Mesenchymal stem cell (in vitro differentiated cells and primary cell): Measurements from ENCODE around the gene WNT5A.

Experiments used
- DNase-seq: peaks from one replicate; pipeline ENCODE4 v3.0.0-alpha.2; 2013
- H2AFZ ChIP-seq: one replicate; pipeline ENCODE4 v1.6.1; 2013; ENCODE audit warnings: low read depth, mild to moderate bottlenecking, control low read depth, inconsistent platforms, low read length, moderate library complexity
- H2AK5ac ChIP-seq: 2 replicates; pipeline ENCODE4 v1.6.1; 2013; ENCODE audit warnings: low read length, moderate library complexity, mild to moderate bottlenecking, inconsistent platforms; ENCODE audit not compliant: severe bottlenecking
- H2BK120ac ChIP-seq: one replicate; pipeline ENCODE4 v1.6.1; 2013; ENCODE audit warnings: low read depth, mild to moderate bottlenecking, inconsistent platforms, low read length, moderate library complexity
- H2BK12ac ChIP-seq, 2 experiments: one replicate each; pipeline ENCODE4 v1.6.1; 2013; ENCODE audit warnings: inconsistent platforms in 2 of 2, low read length in 2 of 2, mild to moderate bottlenecking in 2 of 2, moderate library complexity in 2 of 2, control low read depth in 1 of 2
- H2BK15ac ChIP-seq: one replicate; pipeline ENCODE4 v1.6.1; 2013; ENCODE audit warnings: mild to moderate bottlenecking, low read depth, inconsistent platforms; ENCODE audit not compliant: poor library complexity, severe bottlenecking
- H2BK5ac ChIP-seq: 2 replicates; pipeline ENCODE4 v1.6.1; 2013; ENCODE audit warnings: low read depth, mild to moderate bottlenecking, low read length, control low read depth, inconsistent platforms; ENCODE audit not compliant: poor library complexity, severe bottlenecking
- H3K14ac ChIP-seq, 2 experiments: one replicate each; pipeline ENCODE4 v1.6.1; 2013; ENCODE audit warnings: inconsistent platforms in 2 of 2, low read length in 2 of 2, control low read depth in 1 of 2, mild to moderate bottlenecking in 1 of 2, moderate library complexity in 1 of 2
- H3K18ac ChIP-seq, 2 experiments: one replicate each; pipeline ENCODE4 v1.6.1; 2013; ENCODE audit warnings: inconsistent platforms in 2 of 2, low read length in 2 of 2, control low read depth in 1 of 2, low read depth in 1 of 2, mild to moderate bottlenecking in 1 of 2
- H3K23ac ChIP-seq, 2 experiments: one replicate each; pipeline ENCODE4 v1.6.1; 2013; ENCODE audit warnings: inconsistent platforms in 2 of 2, low read length in 2 of 2, mild to moderate bottlenecking in 2 of 2, moderate library complexity in 2 of 2, control low read depth in 1 of 2
- H3K27ac ChIP-seq: 2 replicates; pipeline ENCODE4 v1.5.1; 2013; ENCODE audit warnings: mild to moderate bottlenecking, moderate library complexity, low read length, control low read depth, inconsistent platforms; ENCODE audit not compliant: poor library complexity, severe bottlenecking
- H3K27me3 ChIP-seq, 2 experiments: 2 replicates each; pipeline versions ENCODE4 v1.6.1 to v1.7.0; 2013; ENCODE audit warnings: low read length in 2 of 2, mild to moderate bottlenecking in 2 of 2, moderate library complexity in 2 of 2, control low read depth in 1 of 2, inconsistent platforms in 1 of 2; ENCODE audit not compliant: control insufficient read depth in 1 of 2, insufficient read depth in 1 of 2
- H3K36me3 ChIP-seq, 2 experiments: 2 replicates each; pipeline versions ENCODE4 v1.6.1 to v1.7.0; 2013; ENCODE audit warnings: low read length in 2 of 2, control low read depth in 1 of 2, inconsistent platforms in 1 of 2, low read depth in 1 of 2, mild to moderate bottlenecking in 1 of 2; ENCODE audit not compliant: insufficient read depth in 2 of 2, control insufficient read depth in 1 of 2
- H3K4ac ChIP-seq, 2 experiments: one replicate each; pipeline ENCODE4 v1.6.1; 2013; ENCODE audit warnings: inconsistent platforms in 2 of 2, low read length in 2 of 2, mild to moderate bottlenecking in 2 of 2, moderate library complexity in 2 of 2, control low read depth in 1 of 2, low read depth in 1 of 2
- H3K4me1 ChIP-seq: 2 replicates; pipeline ENCODE4 v1.6.1; 2013; ENCODE audit warnings: low read depth, low read length, control low read depth; ENCODE audit not compliant: control insufficient read depth, insufficient read depth
- H3K4me2 ChIP-seq: 2 replicates; pipeline ENCODE4 v1.6.1; 2013; ENCODE audit warnings: low read length, mild to moderate bottlenecking, inconsistent platforms; ENCODE audit not compliant: poor library complexity, severe bottlenecking
- H3K4me3 ChIP-seq, 2 experiments: 2 replicates each; pipeline versions ENCODE4 v1.5.1 to v1.7.0; 2013; ENCODE audit warnings: low read length in 2 of 2, mild to moderate bottlenecking in 2 of 2, control low read depth in 1 of 2, low read depth in 1 of 2; ENCODE audit not compliant: insufficient read depth in 1 of 2
- H3K79me1 ChIP-seq: replicated peaks from 2 replicates; pipeline ENCODE4 v1.6.1; 2013; ENCODE audit warnings: mild to moderate bottlenecking, control low read depth, low read length, inconsistent platforms; ENCODE audit not compliant: poor library complexity, severe bottlenecking
- H3K9ac ChIP-seq: 2 replicates; pipeline ENCODE4 v1.7.0; 2013; ENCODE audit warnings: mild to moderate bottlenecking, low read length, moderate library complexity
- H3K9me3 ChIP-seq: 2 replicates; pipeline ENCODE4 v1.7.0; 2013; ENCODE audit warnings: mild to moderate bottlenecking, low read length; ENCODE audit not compliant: control insufficient read depth
- H4K8ac ChIP-seq: one replicate; pipeline ENCODE4 v1.6.1; 2013; ENCODE audit warnings: inconsistent platforms, mild to moderate bottlenecking, low read length, moderate library complexity
- H4K91ac ChIP-seq: one replicate; pipeline ENCODE4 v1.6.1; 2013; ENCODE audit warnings: mild to moderate bottlenecking, low read length, inconsistent platforms
- WGBS: methylation state at CpG from one replicate; pipeline ENCODE4 v1.1.7; 2013; ENCODE audit warnings: mixed read lengths; 5-methylcytosine and 5-hydroxymethylcytosine counted together

The WNT5A gene

GRCh38 chr3:55416331-55416821 is 70.7 kb downstream of the WNT5A start:
- Histone ChIP-seq H4K8ac (peak overlapping the region; percentile 5), H3K9me3 (peaks cover 5% of the 10 kb centered on the region), H2BK120ac (no peak overlapping the region), H3K79me1 (no peaks in the 10 kb centered on the region), H2BK5ac (no peak overlapping the region), H3K4me3 (no peak overlapping the region), H3K36me3 (no peaks in the 10 kb centered on the region), H3K23ac (no peak overlapping the region), H3K9ac (peak overlapping the region; percentile 4), H2BK12ac (no peak overlapping the region), H3K14ac (no peak overlapping the region), H3K4ac (peak overlapping the region in 1 of 2 experiments; percentile 7), H3K18ac (peak overlapping the region in 1 of 2 experiments; percentile 37), H3K27me3 (no peaks in the 10 kb centered on the region), H3K4me1 (peaks cover 3% of the 10 kb centered on the region), H3K27ac (peak overlapping the region; percentile 4), H2BK15ac (no peak overlapping the region), H4K91ac (no peak overlapping the region), H3K4me2 (no peak overlapping the region), H2AFZ (no peak overlapping the region), H2AK5ac (no peak overlapping the region)
- WGBS: 79% methylated on average over 2 of the region's 3 CpGs
- peak; percentile 68 for DNase-seq
